Measurements from ENCODE around the gene RIPOR3.
A peak's percentile ranks its signal among the peaks of the same experiment; 100 is the strongest.
"Not testable (repeated sequence)": the region's sequence is repeated elsewhere in the genome, so short reads cannot be mapped to it uniquely, and the experiment has no call there.

RIPOR3 gene

GRCh38 chr20:50704514-50704913 is 13.2 kb upstream of the RIPOR3 start:
- H3K9me3 Mint-ChIP-seq, result no peaks in the 10 kb centered on the region
- no peaks in the 10 kb centered on the region for H3K4me1 Mint-ChIP-seq
- no peaks in the 10 kb centered on the region for H3K36me3 Mint-ChIP-seq (ENCODE audit: insufficient read depth)
- H3K27ac Mint-ChIP-seq (ENCODE audit: low read depth), result no peak overlapping the region
- no peak for ATAC-seq (replicated peaks; ENCODE audit: extremely low read depth, poor library complexity, severe bottlenecking)
- H3K4me3 Mint-ChIP-seq, result no peak overlapping the region
- no peak for DNase-seq (ENCODE audit: low spot score in 2 of 2)
- H3K27me3 Mint-ChIP-seq, result peaks cover 54% of the 10 kb centered on the region

GRCh38 chr20:50703651-50704438 is 12.5 kb upstream of the RIPOR3 start:
- H3K9me3 Mint-ChIP-seq; DNase-seq (ENCODE audit: low spot score in 2 of 2); H3K27ac Mint-ChIP-seq (ENCODE audit: low read depth); ATAC-seq (replicated peaks; ENCODE audit: extremely low read depth, poor library complexity, severe bottlenecking); H3K36me3 Mint-ChIP-seq (ENCODE audit: insufficient read depth); H3K4me3 Mint-ChIP-seq; H3K4me1 Mint-ChIP-seq: not testable (repeated sequence)
- H3K27me3 Mint-ChIP-seq, result peaks cover 54% of the 10 kb centered on the region

- no peak for DNase-seq (ENCODE audit: low spot score in 2 of 2)
- H3K9me3 Mint-ChIP-seq, result no peaks in the 10 kb centered on the region
- peaks cover 53% of the 10 kb centered on the region for H3K27me3 Mint-ChIP-seq
- no peak for ATAC-seq (replicated peaks; ENCODE audit: extremely low read depth, poor library complexity, severe bottlenecking)
- no peak overlapping the region for H3K27ac Mint-ChIP-seq (ENCODE audit: low read depth)
- H3K4me3 Mint-ChIP-seq, result no peak overlapping the region
- H3K36me3 Mint-ChIP-seq (ENCODE audit: insufficient read depth), result no peaks in the 10 kb centered on the region
- H3K4me1 Mint-ChIP-seq, result no peaks in the 10 kb centered on the region
Measured at GRCh38 chr20:50701041-50701963, 10.0 kb upstream of the RIPOR3 start.

- no peak for DNase-seq (ENCODE audit: low spot score in 2 of 2)
- H3K36me3 Mint-ChIP-seq (ENCODE audit: insufficient read depth), result no peaks in the 10 kb centered on the region
- H3K27ac Mint-ChIP-seq (ENCODE audit: low read depth), result no peak overlapping the region
Measured at GRCh38 chr20:50699688-50700087, 8.3 kb upstream of the RIPOR3 start.

GRCh38 chr20:50698255-50698654 is 6.9 kb upstream of the RIPOR3 start:
- H3K9me3 Mint-ChIP-seq; H3K4me1 Mint-ChIP-seq; H3K4me3 Mint-ChIP-seq; H3K36me3 Mint-ChIP-seq (ENCODE audit: insufficient read depth); ATAC-seq (replicated peaks; ENCODE audit: extremely low read depth, poor library complexity, severe bottlenecking); DNase-seq (ENCODE audit: low spot score in 2 of 2); H3K27ac Mint-ChIP-seq (ENCODE audit: low read depth): not testable (repeated sequence)
- H3K27me3 Mint-ChIP-seq, result peaks cover 39% of the 10 kb centered on the region

More at GRCh38 chr20:50699688-50700087, 8.3 kb upstream of the RIPOR3 start:
- Mint-ChIP-seq H3K9me3 (no peaks in the 10 kb centered on the region), H3K4me1 (no peaks in the 10 kb centered on the region), H3K27me3 (peaks cover 42% of the 10 kb centered on the region), H3K4me3 (no peak overlapping the region)
- no peak for ATAC-seq (replicated peaks; ENCODE audit: extremely low read depth, poor library complexity, severe bottlenecking)

- DNase-seq (ENCODE audit: low spot score in 2 of 2), result no peak
- Mint-ChIP-seq H3K4me3 (no peak overlapping the region), H3K9me3 (no peaks in the 10 kb centered on the region), H3K27ac (ENCODE audit: low read depth) (no peak overlapping the region), H3K36me3 (ENCODE audit: insufficient read depth) (no peaks in the 10 kb centered on the region), H3K27me3 (peaks cover 55% of the 10 kb centered on the region), H3K4me1 (peaks cover 5% of the 10 kb centered on the region)
- ATAC-seq (replicated peaks; ENCODE audit: extremely low read depth, poor library complexity, severe bottlenecking), result no peak
Measured at GRCh38 chr20:50695135-50695872, 4.0 kb upstream of the RIPOR3 start.

GRCh38 chr20:50694379-50695134 is 3.2 kb upstream of the RIPOR3 start:
- no peaks in the 10 kb centered on the region for H3K9me3 Mint-ChIP-seq

GRCh38 chr20:50693001-50693400 is 1.7 kb upstream of the RIPOR3 start:
- peaks cover 64% of the 10 kb centered on the region for H3K27me3 Mint-ChIP-seq
- H3K4me3 Mint-ChIP-seq, result no peak overlapping the region
- H3K9me3 Mint-ChIP-seq, result no peaks in the 10 kb centered on the region
- H3K36me3 Mint-ChIP-seq (ENCODE audit: insufficient read depth), result no peaks in the 10 kb centered on the region
- peaks cover 5% of the 10 kb centered on the region for H3K4me1 Mint-ChIP-seq
- no peak for DNase-seq (ENCODE audit: low spot score in 2 of 2)
- ATAC-seq (replicated peaks; ENCODE audit: extremely low read depth, poor library complexity, severe bottlenecking), result no peak
- no peak overlapping the region for H3K27ac Mint-ChIP-seq (ENCODE audit: low read depth)

More at GRCh38 chr20:50694379-50695134, 3.2 kb upstream of the RIPOR3 start:
- Mint-ChIP-seq H3K36me3 (ENCODE audit: insufficient read depth) (no peaks in the 10 kb centered on the region), H3K4me3 (no peak overlapping the region), H3K27me3 (peaks cover 62% of the 10 kb centered on the region), H3K4me1 (peaks cover 5% of the 10 kb centered on the region), H3K27ac (ENCODE audit: low read depth) (no peak overlapping the region)
- DNase-seq (ENCODE audit: low spot score in 2 of 2), result no peak
- ATAC-seq (replicated peaks; ENCODE audit: extremely low read depth, poor library complexity, severe bottlenecking), result no peak

- DNase-seq (ENCODE audit: low spot score in 2 of 2) (no peak), ATAC-seq (replicated peaks; ENCODE audit: extremely low read depth, poor library complexity, severe bottlenecking) (no peak)
- Mint-ChIP-seq H3K4me3 (no peak overlapping the region), H3K9me3 (no peaks in the 10 kb centered on the region), H3K27me3 (peaks cover 59% of the 10 kb centered on the region), H3K27ac (ENCODE audit: low read depth) (no peak overlapping the region), H3K4me1 (peaks cover 5% of the 10 kb centered on the region), H3K36me3 (ENCODE audit: insufficient read depth) (no peaks in the 10 kb centered on the region)
Measured at GRCh38 chr20:50692552-50692933, 1.2 kb upstream of the RIPOR3 start.

- Mint-ChIP-seq H3K4me1 (peaks cover 5% of the 10 kb centered on the region), H3K27ac (ENCODE audit: low read depth) (no peak overlapping the region), H3K36me3 (ENCODE audit: insufficient read depth) (no peaks in the 10 kb centered on the region), H3K27me3 (peaks cover 62% of the 10 kb centered on the region), H3K4me3 (peak overlapping the region; percentile 5), H3K9me3 (no peaks in the 10 kb centered on the region)
- DNase-seq (ENCODE audit: low spot score in 2 of 2) (no peak), ATAC-seq (replicated peaks; ENCODE audit: extremely low read depth, poor library complexity, severe bottlenecking) (no peak)
Measured at GRCh38 chr20:50691573-50692551, 520 bp upstream of the RIPOR3 start.

Data from central memory CD8-positive, alpha-beta T cell (primary cell).